Uterus (tissue), 4 donors: Measurements from ENCODE around the gene UQCRC2. TPM values are rescaled to one million over a fixed set of nuclear protein-coding genes. Genes with fewer than 3 reads are reported as not detected.

Experiments used
- DNase-seq, 2 donors: peaks; one replicate each; pipeline ENCODE4 v3.0.0-alpha.2; 2019 to 2020
- H3K27ac ChIP-seq, 2 donors: fragments of 200-600 bp; sonication (generic); 1 replicate in 1 of 2; 2 replicates in 1 of 2; pipeline ENCODE4 v1.5.1; 2016 to 2018
- H3K27me3 ChIP-seq, 2 donors: fragments of 200-600 bp; sonication (generic); one replicate each; pipeline ENCODE4 v1.5.1; 2018 to 2019; ENCODE audit warnings: control low read depth in 1 of 2
- H3K36me3 ChIP-seq, 2 donors: fragments of 200-600 bp; sonication (generic); one replicate each; pipeline ENCODE4 v1.5.1; 2019; ENCODE audit warnings: control low read depth in 1 of 2
- H3K4me1 ChIP-seq, 2 donors: fragments of 200-600 bp; sonication (generic); one replicate each; pipeline ENCODE4 v1.5.1; 2018 to 2019; ENCODE audit warnings: control low read depth in 1 of 2
- H3K4me3 ChIP-seq, 2 donors: fragments of 200-600 bp; sonication (generic); 1 replicate in 1 of 2; 2 replicates in 1 of 2; pipeline ENCODE4 v1.5.1; 2018 to 2019; ENCODE audit warnings: mild to moderate bottlenecking in 1 of 2
- H3K9me3 ChIP-seq, 2 donors: fragments of 200-600 bp; sonication (generic); one replicate each; pipeline ENCODE4 v1.5.1; 2019; ENCODE audit warnings: control low read depth in 1 of 2
- POLR2A ChIP-seq, 2 donors: fragments of 450-650 bp; IDR thresholded peaks; one replicate each; pipeline ENCODE4 v1.6.1; 2016; ENCODE audit warnings: antibody characterized with exemption in 2 of 2, mild to moderate bottlenecking in 1 of 2, moderate library complexity in 1 of 2
- intact Hi-C: fragments of 100-400 bp; cut with DNase I; formaldehyde crosslinking; loops from one replicate; pipeline ENCODE4 v1.15.1; 2023; ENCODE audit warnings: low total_unique reads
- total RNA-seq, 4 donors: library from RNA; depleted of rRNA in 3 of 4; stranded (reverse); fragments of >200 nt in 3 of 4; gene quantifications; one replicate each; pipeline versions ENCODE4 v1.1.0 to v1.2.4, GENCODE V29; 2014 to 2023
- TF ChIP-seq, protein P1 (sequence below), 4 experiments: fragments of 200-600 bp in 2 of 4; fragments of 450-650 bp in 2 of 4; sonication (generic) in 2 of 4; IDR thresholded peaks; one replicate each; pipeline ENCODE4 v1.5.1; 2016 to 2019; ENCODE audit warnings: antibody characterized with exemption in 4 of 4, mild to moderate bottlenecking in 2 of 4, moderate library complexity in 1 of 4
- donor health status: DM: yes; HTN: yes; CAD: no.

The UQCRC2 gene
- total RNA-seq, 4 donors from 2014 or later, result 66.8 to 230 (median 152) TPM

DNA sequence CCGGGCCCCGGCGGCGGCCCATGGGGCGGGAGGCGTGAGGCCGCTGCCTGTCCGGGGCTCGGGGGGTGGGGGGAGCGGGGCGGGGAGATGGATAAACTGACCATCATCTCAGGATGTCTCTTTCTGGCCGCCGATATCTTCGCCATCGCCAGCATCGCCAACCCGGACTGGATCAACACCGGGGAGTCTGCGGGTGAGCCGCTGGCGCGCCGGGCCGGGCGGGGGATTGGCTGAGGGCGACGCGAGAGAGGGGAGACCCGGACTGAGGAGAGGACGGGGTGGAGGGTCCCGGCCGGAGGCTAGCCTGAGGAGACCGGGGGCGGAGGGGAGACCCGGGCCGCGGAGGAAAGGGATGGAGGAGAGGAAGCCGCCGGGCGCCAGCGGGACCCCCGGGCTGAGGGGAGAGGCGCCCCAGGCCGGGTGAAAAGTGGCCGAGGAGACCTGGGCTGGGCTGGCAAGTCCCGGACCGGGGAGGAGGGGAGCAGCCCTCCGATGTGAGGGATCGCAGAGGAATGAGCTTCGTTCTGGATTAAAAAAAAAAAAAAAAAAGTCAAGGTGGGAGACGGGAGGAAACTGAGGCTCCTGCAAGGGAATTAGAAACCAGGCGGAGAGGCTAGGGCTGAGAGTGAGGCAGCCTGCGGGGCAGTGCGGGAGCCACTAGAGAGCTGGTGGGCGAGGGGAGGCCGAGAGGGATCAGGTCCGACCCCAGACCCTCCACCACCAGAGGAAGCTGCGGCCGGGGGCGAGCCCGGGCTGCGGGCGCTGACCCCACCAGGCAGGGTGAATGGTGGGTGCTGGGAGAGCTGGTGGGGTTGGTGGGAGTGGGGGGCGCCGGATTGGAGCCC, 55.3 kb downstream of the UQCRC2 start:
- Histone ChIP-seq H3K27me3 (no peaks in the 10 kb centered on the region), H3K27ac (peak overlapping the region; percentile 75 to 90), H3K36me3 (no peaks in the 10 kb centered on the region), H3K9me3 (no peaks in the 10 kb centered on the region), H3K4me3 (peak overlapping the region; percentile 97 to 99), H3K4me1 (peaks cover 0 to 8% of the 10 kb centered on the region in 2 donors)
- DNase-seq, result peak; percentile 28 to 29
- no peak for TF ChIP-seq POLR2A (IDR thresholded peaks at IDR 0.05)
- TF ChIP-seq, protein P1, sequence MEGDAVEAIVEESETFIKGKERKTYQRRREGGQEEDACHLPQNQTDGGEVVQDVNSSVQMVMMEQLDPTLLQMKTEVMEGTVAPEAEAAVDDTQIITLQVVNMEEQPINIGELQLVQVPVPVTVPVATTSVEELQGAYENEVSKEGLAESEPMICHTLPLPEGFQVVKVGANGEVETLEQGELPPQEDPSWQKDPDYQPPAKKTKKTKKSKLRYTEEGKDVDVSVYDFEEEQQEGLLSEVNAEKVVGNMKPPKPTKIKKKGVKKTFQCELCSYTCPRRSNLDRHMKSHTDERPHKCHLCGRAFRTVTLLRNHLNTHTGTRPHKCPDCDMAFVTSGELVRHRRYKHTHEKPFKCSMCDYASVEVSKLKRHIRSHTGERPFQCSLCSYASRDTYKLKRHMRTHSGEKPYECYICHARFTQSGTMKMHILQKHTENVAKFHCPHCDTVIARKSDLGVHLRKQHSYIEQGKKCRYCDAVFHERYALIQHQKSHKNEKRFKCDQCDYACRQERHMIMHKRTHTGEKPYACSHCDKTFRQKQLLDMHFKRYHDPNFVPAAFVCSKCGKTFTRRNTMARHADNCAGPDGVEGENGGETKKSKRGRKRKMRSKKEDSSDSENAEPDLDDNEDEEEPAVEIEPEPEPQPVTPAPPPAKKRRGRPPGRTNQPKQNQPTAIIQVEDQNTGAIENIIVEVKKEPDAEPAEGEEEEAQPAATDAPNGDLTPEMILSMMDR (IDR thresholded peaks at IDR 0.05), result no peak
- intact Hi-C loops, result no loop called here

DNA sequence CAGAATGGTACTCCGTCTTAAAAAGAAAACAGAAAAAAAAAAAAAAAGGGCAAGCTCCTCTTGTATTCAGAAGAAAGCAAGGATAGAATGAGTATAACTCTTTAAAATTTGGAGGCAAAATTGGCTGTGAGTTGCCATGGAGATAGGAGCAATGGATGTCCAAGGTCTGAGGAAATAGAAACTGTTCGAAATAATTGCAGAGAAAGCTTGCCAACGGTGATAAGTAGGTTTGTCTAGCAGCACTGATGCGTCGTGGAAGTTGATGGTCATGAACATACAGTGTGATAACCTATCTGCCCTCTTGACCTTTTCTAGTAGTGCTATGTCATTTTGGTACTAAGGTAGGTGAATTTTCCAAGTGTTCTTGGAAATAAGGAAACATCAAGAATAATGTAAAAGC, 57.7 kb downstream of the UQCRC2 start:
- H3K4me3 ChIP-seq, result no peak overlapping the region
- H3K9me3 ChIP-seq, result no peaks in the 10 kb centered on the region
- intact Hi-C loops, result no loop called here
- H3K27me3 ChIP-seq, result no peaks in the 10 kb centered on the region
- H3K4me1 ChIP-seq, result peaks cover 0 to 8% of the 10 kb centered on the region in 2 donors
- no peak for DNase-seq
- no peak overlapping the region for H3K27ac ChIP-seq
- TF ChIP-seq POLR2A (IDR thresholded peaks at IDR 0.05), result no peak
- TF ChIP-seq, protein P1 (IDR thresholded peaks at IDR 0.05), result no peak
- H3K36me3 ChIP-seq, result no peaks in the 10 kb centered on the region

DNA sequence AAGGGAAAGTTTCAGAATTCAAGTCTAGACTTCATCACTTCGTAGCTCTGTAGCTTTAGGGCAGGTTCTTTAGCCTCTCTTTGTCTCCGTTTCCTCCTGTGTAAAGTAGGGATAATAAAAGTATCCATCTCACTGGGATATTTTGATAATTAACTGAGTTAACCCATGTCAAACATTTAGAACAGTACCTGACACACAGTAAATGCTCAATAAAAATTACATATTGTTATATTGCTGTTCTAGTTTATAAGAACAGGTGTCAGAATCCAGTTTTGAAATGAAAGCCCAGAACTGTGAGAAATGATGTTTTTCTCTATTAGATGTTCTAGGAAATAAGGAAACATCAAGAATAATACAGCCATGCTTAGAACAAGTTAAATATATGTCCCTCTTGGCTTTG, 59.1 kb downstream of the UQCRC2 start:
- Histone ChIP-seq H3K4me1 (peaks cover 0 to 8% of the 10 kb centered on the region in 2 donors), H3K27me3 (no peaks in the 10 kb centered on the region), H3K36me3 (no peaks in the 10 kb centered on the region), H3K9me3 (no peaks in the 10 kb centered on the region), H3K4me3 (no peak overlapping the region), H3K27ac (no peak overlapping the region)
- no peak for TF ChIP-seq POLR2A (IDR thresholded peaks at IDR 0.05)
- TF ChIP-seq, protein P1 (IDR thresholded peaks at IDR 0.05), result no peak
- no peak for DNase-seq
- intact Hi-C loops, result no loop called here

DNA sequence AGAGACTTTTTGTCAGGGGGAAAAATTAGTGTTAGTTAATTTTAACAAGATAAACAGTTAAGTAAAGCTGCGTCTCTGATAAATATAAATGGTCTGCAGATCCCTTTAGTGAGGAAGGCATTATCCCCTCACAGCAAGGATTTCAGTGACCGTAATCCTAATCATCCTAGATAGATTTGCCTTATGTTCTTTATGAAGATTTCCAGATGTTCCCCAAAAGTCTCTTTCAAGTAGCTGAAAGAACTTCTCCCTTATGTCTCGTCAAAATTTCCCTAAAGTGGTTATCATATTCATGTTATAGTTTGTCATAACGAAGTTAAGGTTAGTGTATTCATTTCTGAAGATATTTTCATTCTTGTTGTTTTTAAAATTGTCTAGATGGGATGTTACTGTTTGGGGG, 60.3 kb downstream of the UQCRC2 start:
- intact Hi-C loops, result no loop called here
- TF ChIP-seq, protein P1 (IDR thresholded peaks at IDR 0.05), result no peak
- TF ChIP-seq POLR2A (IDR thresholded peaks at IDR 0.05), result no peak
- Histone ChIP-seq H3K9me3 (no peaks in the 10 kb centered on the region), H3K27ac (no peak overlapping the region), H3K4me1 (peaks cover 0 to 8% of the 10 kb centered on the region in 2 donors), H3K4me3 (no peak overlapping the region), H3K27me3 (no peaks in the 10 kb centered on the region), H3K36me3 (no peaks in the 10 kb centered on the region)
- DNase-seq, result no peak

DNA sequence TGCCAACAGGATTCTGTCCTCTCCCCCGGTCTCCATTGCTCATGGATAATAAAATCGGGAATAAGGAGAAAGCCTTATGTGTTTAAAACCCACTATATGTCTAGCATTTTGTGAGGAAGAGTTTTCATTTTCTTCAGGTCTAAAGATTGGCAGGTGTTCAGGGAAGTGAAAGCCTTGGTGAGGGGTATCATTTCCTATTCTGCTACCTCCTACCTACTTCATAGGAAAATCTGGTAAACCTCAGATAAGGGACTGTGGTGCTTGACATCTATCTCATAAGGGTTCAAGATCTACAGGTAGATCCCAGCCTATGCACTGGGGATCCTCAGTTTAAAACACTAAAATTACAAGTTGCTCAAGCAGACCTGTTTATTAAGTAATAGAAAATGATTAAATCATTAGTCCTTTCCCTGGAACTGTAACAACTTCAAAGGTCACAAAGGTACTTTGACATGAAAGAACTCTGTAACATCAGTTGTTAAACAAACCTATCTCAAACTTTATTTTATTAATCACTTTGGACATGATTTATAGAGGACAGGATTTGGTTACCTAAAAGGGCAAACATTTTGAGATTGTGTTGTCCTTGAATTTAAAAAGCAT, 61.2 kb downstream of the UQCRC2 start:
- no peak for DNase-seq
- Histone ChIP-seq H3K4me3 (no peak overlapping the region), H3K9me3 (no peaks in the 10 kb centered on the region), H3K36me3 (no peaks in the 10 kb centered on the region), H3K4me1 (peaks cover 0 to 1% of the 10 kb centered on the region in 2 donors), H3K27me3 (no peaks in the 10 kb centered on the region), H3K27ac (no peak overlapping the region)
- TF ChIP-seq, protein P1 (IDR thresholded peaks at IDR 0.05), result no peak
- TF ChIP-seq POLR2A (IDR thresholded peaks at IDR 0.05), result no peak
- intact Hi-C loops, result no loop called here
